ENCODE results near the gene CABP4.

Gene CABP4

GRCh38 chr11:67496113-67496512 is 41.0 kb downstream of the CABP4 start:
- no peak for DNase-seq (ENCODE audit: low read depth)

DNA sequence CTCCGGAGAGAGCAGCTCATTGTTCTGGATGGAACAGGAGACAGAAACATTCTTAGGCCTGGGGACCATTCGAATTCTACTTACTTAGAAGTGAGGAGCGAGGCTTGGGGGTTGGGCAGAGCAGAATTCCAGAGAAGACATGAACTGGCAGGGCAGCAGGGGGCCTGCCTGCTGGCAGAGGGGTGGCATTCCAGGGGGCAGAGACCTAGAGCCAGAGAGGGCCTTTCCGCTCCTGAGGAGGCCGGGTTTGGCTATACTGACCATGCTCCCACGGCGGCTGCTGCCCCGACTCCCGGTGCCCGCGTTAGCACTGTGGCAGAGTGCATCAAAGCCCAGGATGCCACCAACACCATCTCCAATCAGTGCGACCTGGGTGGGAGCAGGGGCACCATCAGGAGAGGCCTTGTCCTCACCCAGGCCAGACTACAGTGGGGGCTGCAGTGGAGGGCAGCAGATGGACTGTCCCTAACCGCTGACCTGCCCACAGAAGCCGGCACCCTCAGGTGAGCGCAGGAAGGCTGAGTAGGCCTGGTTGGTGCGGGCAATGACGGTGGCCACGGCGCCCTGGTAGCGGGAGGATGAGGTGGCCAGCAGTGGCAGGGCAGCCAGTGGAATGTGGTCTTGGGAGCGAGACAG is 42.6 kb downstream of the CABP4 start:
- no peak for DNase-seq (ENCODE audit: low read depth)

DNA sequence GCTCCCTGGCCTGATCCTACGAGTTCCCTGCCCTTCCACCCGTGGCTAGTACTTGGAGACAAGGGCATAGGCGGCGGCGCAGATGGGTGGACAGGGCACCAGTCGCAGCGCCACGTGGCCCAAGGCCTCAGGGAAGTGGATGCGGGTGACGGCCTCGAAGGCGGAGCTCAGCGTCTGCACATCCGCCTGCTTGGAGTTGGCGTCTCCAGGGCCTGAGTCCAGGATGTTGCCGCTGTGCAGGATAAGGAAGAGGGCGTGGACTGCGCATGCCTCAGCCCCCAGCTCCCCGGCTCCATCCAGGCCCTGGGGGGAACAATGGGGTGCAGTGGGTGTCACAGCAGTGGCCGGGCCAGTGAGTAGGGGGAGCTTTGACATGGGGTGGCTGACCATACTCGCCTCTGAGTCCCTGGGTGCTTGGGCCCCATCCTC is 43.4 kb downstream of the CABP4 start:
- no peak for DNase-seq (ENCODE audit: low read depth)

- DNase-seq (ENCODE audit: low read depth) = no peak
These were observed 44.8 kb downstream of the CABP4 start for GRCh38 chr11:67499808-67500483.

- no peak for DNase-seq (ENCODE audit: low read depth)
These were observed 45.3 kb downstream of the CABP4 start for GRCh38 chr11:67500484-67500821.

DNA sequence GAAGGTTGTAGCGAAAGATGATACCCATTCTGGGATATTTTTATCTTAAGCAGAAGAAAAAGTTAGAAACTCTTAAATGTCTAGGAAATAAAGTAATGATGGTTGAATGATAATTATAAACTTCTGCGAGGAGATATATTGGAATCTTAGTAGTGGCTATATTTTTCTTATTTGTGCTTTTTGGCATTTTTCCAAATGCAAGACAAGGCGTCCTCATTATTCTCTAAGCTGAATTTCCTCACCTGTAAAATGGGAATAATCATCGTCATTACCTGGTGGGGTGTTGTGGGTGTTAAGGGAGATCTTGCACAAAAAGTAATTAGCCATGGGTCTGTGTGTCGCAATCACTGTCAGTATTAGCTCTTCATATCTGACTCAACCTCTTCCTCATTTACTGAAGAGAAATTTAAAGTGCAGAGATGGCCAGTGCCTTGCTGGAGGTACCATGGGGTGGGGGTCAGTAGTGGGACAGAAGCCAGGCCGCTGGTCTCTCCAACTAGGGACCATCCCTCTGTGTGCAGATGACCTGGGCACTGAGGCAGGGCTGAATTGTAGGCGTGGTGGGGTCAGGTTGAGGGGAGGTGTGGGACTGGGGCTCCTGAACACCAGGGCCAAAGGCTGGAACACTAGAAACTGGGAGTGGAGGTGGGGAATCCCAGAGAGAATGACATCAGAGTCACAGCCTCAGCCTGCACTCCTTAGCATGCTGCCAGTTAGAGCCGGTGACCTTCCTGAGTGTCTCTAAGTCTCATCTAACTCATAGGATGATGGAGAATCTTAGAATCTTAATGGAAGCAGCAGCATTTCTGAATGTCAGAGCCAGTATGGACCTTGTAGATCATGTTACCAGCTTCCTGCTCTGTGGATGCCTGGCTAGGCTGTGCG is 45.9 kb downstream of the CABP4 start:
- no peak for DNase-seq (ENCODE audit: low read depth)

DNA sequence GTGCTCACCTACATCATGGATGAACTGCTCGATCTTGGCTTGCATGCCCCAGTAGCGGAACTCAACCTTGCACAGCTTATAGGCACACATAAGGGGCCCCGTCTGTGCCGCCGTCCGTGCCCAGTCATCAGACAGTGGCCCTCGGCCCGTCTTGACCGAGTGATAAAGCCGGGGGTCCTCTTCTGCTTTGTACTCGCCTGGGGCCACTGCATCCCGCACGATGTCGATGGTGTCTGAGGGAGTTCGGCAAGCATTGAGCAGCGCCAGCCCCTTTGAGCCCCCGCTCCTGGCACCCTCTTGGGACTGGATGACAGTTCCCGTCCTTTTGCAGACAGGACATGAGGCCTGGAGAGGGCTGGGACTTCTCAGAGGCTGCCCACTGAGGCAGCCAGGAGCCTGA is 46.7 kb downstream of the CABP4 start:
- DNase-seq (ENCODE audit: low read depth) = no peak

DNA sequence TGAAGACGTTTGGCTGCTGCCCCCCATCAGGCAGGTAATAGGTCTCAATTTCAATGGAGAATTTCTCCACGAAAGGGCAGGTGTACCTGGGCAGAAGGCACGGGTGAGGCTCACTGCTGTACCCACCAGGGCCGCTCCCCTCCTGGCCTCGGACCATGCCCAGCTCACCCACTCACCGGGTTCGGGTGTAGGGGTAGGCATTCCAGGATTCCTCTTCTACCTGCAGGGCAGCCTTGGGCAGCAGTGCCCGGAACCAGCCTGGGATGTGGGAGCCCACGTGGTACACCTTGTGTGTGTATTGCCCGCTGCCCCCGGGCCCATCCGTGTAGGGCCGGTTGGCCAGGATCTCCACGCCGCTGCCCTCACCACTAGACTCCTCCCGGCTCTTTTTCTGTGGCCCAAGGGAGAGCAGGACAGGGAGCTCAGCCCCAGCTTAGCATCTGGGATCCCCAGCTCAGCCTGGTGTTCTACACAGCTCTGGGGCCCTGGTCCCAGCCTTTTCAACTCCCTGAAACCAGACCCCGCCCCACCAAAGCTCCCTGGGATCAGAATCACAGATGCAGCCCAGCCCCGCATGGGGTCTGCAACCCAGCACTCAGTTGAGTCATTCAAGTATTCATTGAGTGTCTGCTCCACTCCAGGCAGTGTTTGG is 47.3 kb downstream of the CABP4 start:
- no peak for DNase-seq (ENCODE audit: low read depth)

DNA sequence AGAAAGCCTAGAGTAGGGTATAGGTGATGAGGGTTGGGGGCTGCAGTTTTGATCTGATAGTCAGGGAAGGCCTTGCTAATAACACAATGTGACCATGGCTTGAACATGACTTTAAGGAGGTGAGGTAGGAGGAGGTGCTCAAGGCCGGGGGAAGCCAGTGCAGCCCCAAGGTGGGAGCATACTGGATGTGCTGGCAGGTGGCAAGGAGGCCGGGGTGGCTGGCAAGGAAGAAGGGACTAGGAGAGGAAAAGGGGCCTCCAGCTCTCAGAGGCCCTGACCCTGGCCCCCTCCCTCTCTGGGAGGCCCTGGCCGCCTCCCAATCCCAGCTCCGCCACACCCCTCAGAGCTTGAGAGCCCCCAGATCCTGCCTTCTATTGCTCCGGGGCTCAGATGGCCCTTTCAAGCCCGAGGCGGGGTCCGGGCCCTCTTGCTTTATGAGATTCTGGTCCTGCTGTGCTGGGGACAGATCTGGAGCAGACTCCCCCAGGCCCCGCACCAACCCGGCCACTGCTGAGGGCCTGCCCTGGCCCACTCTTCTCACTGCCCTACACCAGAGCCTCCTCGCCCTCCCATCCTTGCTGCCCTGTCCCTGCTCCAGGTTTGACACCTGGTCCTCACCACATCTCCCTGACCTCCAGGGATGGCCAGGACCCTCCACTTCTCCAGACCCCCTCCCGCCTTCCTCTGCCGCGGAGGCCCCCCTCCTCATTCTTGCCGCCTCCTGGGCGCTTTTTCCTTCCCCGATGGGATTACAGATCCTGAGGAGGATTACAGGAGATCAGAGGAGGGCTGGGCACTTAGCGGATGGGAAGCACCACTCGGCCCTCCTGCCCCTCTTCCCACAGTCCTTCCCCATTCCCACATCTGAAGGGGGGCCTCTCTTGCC is 48.2 kb downstream of the CABP4 start:
- no peak for DNase-seq (ENCODE audit: low read depth)

GRCh38 chr11:67504005-67504949 is 49.1 kb downstream of the CABP4 start:
- DNase-seq (ENCODE audit: low read depth) = no peak

DNA sequence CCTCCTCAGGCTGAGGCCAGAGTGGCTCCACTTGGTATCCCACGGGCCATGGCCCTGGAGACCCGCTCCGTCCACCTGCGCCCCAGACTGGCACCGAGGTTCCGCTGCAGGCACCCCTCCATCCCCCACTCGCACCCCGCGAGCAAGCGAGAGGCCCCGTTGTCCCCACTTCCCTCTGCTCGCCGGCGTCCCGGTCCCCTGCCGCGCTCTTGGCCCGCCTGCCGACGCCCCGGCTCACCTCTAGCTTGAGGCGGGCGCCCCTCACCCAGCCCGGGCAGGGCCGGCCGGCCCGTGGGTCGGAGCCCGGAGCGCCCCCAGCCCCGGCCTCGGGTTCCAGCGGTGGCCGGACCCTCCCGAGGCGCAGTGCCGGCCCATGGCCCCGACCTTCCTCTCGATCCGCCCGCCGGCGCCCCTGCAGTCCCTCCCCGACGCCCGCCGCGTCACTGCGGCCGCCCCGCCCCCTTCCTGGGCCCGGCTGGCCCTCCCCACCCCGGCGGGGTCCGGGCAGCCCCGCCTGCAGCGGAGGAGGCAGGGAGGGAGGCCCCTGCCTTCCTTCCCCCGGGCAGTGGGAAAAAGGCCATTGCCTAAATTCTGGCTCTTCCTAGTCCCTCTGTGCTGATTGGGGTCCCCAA is 49.9 kb downstream of the CABP4 start, which contains the start of gene PITPNM1:
Gene PITPNM1 (minus strand): TSS at position 414 of the 632 bp plus-strand sequence. CDS start 1,183 bp downstream, outside the sequence.
- DNase-seq (ENCODE audit: low read depth) = peak; percentile 54

DNA sequence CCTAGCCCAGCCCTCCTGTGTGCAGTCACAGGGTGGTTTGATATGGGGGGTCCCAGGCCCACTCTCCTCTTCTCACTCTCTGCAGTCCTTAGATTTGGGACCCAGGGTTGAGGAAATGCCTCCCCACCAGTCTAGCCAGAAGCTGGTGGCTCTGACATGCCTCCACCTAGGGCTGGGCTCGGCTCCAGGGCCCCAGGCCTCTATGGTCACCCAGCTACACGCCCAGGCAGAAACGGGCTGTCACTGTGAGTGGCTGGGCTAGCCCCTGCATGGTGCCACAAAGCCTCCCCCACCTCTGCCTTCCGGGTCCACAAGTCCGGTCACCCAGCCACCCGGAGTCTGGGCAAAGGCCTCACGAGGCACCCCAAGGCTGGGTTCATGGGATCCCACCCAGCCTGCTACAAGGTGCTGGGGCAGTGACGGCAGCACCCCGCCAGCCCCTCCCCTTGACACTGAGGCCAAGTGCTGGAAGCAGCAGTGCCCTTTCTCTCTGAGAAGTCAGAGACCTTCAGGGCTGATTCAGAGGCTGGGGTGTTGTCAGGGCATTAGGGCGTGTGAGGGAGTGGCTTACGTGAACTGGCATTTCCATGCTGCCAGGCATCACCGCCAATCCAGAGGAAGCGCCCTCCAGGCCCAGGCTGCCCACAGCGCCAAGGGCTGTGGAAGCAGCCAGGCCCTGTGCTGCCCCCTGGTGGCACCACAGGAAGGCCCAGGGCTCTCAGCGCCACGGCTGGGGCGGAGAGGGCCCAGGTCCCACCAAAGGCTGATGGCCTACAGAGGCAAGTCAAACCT is 50.6 kb downstream of the CABP4 start:
- DNase-seq (ENCODE audit: low read depth) = peak; percentile 82

- no peak for DNase-seq (ENCODE audit: low read depth)
These were observed 51.4 kb downstream of the CABP4 start for GRCh38 chr11:67506426-67507051.

GRCh38 chr11:67507242-67507863 is 52.2 kb downstream of the CABP4 start:
- DNase-seq (ENCODE audit: low read depth) = no peak

- peak; percentile 91 for DNase-seq (ENCODE audit: low read depth)
These were observed 52.8 kb downstream of the CABP4 start, which contains the start of gene CDK2AP2 for GRCh38 chr11:67507864-67508485. Gene CDK2AP2, minus strand, starts transcription at chr11:67508162. Its CDS starts 80 bp downstream, at chr11:67508082.

- peak; percentile 98 for DNase-seq (ENCODE audit: low read depth)
These were observed 53.5 kb downstream of the CABP4 start for GRCh38 chr11:67508486-67509121.

DNA sequence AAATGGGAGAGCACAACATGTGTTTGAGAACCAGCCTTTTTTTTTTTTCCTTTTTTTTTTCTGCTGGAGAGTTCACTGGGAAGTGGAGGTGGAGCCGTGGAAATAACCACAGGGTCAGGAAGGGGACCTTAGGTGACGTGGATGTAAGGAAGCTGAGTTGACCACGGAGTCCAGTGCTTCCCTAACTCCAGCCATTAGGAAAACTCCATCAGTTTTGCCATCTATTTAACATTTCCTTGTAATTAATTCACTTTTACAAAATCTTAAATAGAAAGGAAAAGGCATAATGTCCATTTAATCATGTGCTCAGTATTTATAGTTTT is 54.8 kb downstream of the CABP4 start:
- DNase-seq (ENCODE audit: low read depth) = no peak

Data from stimulated activated CD8-positive, alpha-beta memory T cell treated with anti-CD3 and anti-CD28 coated beads, Interleukin-15, amount 100 ng/mL, for 24 hours (primary cell).